Measurements from ENCODE around the gene TRIM51. TPM values are rescaled to one million over a fixed set of nuclear protein-coding genes. Genes with fewer than 3 reads are reported as not detected.

Gene TRIM51
- total RNA-seq, 4 donors from 2014 or later: not detected

DNA sequence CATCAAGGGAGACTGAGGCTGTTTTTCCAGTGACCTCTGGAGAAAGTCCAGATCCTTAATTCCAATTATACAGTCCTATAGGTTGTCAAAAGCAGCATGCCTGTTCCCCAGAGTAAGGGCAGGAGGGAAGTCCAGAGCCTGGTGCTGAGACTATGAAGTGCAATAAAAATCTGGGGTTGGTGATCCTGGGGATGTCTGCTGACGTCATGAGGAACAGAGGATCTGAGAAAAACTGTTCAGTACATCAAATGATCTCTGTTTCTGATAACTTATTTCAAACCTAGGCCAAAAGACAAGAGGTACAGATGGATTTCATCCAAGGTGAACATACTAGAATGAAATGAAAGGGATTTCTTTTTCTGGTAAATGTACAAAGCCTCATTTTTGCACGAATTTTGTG, 19.2 kb downstream of the TRIM51 start:
- Histone ChIP-seq H3K27me3 (no peaks in the 10 kb centered on the region), H3K4me3 (no peak overlapping the region), H3K9me3 (no peaks in the 10 kb centered on the region), H3K36me3 (no peaks in the 10 kb centered on the region), H3K27ac (no peak overlapping the region), H3K4me1 (no peaks in the 10 kb centered on the region)
- in situ Hi-C loops (cut with MboI; ENCODE audit: low sequenced_read_pairs in 4 of 4) (no loop called here), intact Hi-C loops (cut with DNase I; ENCODE audit: low total_unique reads) (no loop called here)
- DNase-seq: no peak
- ATAC-seq: no peak
- TF ChIP-seq, protein P1, sequence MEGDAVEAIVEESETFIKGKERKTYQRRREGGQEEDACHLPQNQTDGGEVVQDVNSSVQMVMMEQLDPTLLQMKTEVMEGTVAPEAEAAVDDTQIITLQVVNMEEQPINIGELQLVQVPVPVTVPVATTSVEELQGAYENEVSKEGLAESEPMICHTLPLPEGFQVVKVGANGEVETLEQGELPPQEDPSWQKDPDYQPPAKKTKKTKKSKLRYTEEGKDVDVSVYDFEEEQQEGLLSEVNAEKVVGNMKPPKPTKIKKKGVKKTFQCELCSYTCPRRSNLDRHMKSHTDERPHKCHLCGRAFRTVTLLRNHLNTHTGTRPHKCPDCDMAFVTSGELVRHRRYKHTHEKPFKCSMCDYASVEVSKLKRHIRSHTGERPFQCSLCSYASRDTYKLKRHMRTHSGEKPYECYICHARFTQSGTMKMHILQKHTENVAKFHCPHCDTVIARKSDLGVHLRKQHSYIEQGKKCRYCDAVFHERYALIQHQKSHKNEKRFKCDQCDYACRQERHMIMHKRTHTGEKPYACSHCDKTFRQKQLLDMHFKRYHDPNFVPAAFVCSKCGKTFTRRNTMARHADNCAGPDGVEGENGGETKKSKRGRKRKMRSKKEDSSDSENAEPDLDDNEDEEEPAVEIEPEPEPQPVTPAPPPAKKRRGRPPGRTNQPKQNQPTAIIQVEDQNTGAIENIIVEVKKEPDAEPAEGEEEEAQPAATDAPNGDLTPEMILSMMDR (IDR thresholded peaks at IDR 0.05 in 4 of 5, conservative IDR thresholded peaks at IDR 0.05 in 1 of 5): no peak

DNA sequence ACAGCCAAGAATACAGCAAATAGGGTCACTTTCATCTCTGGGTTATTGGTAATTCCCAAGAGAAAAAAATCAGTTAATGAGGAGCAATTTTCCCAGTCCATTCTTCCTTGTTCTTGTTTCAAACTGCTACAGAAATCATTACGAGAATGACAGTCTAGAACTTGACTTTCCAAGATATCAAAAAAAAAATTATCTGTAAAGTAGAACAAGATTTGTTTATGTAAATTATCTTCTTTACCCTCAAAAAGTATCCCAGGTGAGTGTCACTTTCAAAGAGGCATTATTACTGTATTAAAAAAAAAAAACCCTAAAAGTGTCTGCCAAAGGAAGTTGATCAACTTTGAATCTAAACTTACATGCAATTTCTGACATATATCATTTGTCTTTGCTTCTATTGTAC, 31.4 kb downstream of the TRIM51 start, which contains the start of gene OR5W2:
TSS of gene OR5W2 (minus strand) at position 101 of the 400 bp plus-strand sequence. CDS start at position 101, 0 bp downstream.
- no peak for ATAC-seq
- TF ChIP-seq, protein P1 (IDR thresholded peaks at IDR 0.05 in 4 of 5, conservative IDR thresholded peaks at IDR 0.05 in 1 of 5): no peak
- TF ChIP-seq POLR2A (IDR thresholded peaks at IDR 0.05): no peak
- no peak for DNase-seq
- Histone ChIP-seq H3K27me3 (no peaks in the 10 kb centered on the region), H3K4me1 (no peaks in the 10 kb centered on the region), H3K9me3 (no peaks in the 10 kb centered on the region), H3K36me3 (no peaks in the 10 kb centered on the region), H3K4me3 (no peak within 1 kb of the TSS), H3K27ac (no peak within 1 kb of the TSS)
- in situ Hi-C loops (cut with MboI; ENCODE audit: low sequenced_read_pairs in 4 of 4): no loop called here
- intact Hi-C loops (cut with DNase I; ENCODE audit: low total_unique reads): no loop called here

DNA sequence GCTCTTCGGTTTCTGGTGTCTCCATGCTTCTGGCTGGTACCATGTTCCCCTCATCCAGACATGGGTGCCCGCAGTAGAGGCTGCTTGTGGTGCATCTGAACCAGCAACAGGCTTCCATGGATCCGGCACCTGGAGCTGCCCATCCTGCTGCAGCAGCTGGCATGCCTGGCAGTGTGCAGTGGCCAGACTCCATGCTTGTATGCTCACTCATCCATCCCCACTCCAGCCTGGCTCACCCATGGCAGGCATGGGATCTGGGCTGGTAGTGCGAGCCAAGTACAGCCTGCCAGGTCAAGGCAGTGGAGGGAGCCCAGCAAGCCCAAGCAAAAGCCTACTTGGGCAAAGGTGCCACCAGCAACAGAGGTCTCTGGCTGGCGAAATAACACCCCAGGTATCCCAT, 37.4 kb downstream of the TRIM51 start:
- Histone ChIP-seq H3K9me3 (no peaks in the 10 kb centered on the region), H3K36me3 (no peaks in the 10 kb centered on the region), H3K4me3 (no peak overlapping the region), H3K27ac (no peak overlapping the region), H3K27me3 (no peaks in the 10 kb centered on the region), H3K4me1 (no peaks in the 10 kb centered on the region)
- TF ChIP-seq, protein P1 (IDR thresholded peaks at IDR 0.05 in 4 of 5, conservative IDR thresholded peaks at IDR 0.05 in 1 of 5): no peak
- TF ChIP-seq POLR2A (IDR thresholded peaks at IDR 0.05): no peak
- DNase-seq (no peak), ATAC-seq (no peak)
- intact Hi-C loops (cut with DNase I; ENCODE audit: low total_unique reads) (no loop called here), in situ Hi-C loops (cut with MboI; ENCODE audit: low sequenced_read_pairs in 4 of 4) (no loop called here)

DNA sequence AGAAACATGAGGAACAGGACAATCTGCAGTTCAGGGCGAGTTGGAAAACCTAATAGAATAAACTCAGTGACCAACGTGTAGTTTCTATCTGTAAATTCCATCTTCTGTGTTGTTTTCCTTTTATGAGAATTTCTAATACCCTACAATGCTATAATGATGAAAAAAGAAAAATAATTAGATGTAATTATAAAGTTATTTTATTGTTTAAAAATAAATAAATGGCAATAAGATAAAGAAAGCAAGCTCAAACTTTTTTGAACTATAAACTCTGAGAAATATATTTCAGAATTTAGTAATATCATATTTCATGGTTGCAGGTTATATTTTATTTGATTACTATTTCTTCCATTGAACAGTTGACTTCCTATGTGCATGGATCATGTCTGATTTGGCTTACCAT, 53.2 kb downstream of the TRIM51 start, which contains the start of gene OR5I1:
TSS of gene OR5I1 (minus strand) at position 101 of the 400 bp plus-strand sequence. CDS start at position 101, 0 bp downstream.
- Histone ChIP-seq H3K4me1 (no peaks in the 10 kb centered on the region), H3K9me3 (no peaks in the 10 kb centered on the region), H3K4me3 (no peak within 1 kb of the TSS), H3K36me3 (no peaks in the 10 kb centered on the region), H3K27me3 (no peaks in the 10 kb centered on the region), H3K27ac (no peak within 1 kb of the TSS)
- in situ Hi-C loops (cut with MboI; ENCODE audit: low sequenced_read_pairs in 4 of 4): loop anchor here in 1 of 4 donors (25.0 kb wide), 1 partner anchor 851 kb away; no protein-coding TSS in a partner anchor
- ATAC-seq (no peak), DNase-seq (no peak)
- TF ChIP-seq, protein P1 (IDR thresholded peaks at IDR 0.05 in 4 of 5, conservative IDR thresholded peaks at IDR 0.05 in 1 of 5): no peak
- no peak for TF ChIP-seq POLR2A (IDR thresholded peaks at IDR 0.05)
- intact Hi-C loops (cut with DNase I; ENCODE audit: low total_unique reads): no loop called here

Other genes with a start within 250 kb of the TRIM51 start
- gene OR4P4, start 248.2 kb upstream of the TRIM51 start, total RNA-seq: not detected
- gene OR4S2, start 235.0 kb upstream of the TRIM51 start, total RNA-seq: not detected
- gene OR4C6, start 221.1 kb upstream of the TRIM51 start, total RNA-seq: not detected
- not detected for gene OR5D13, start 109.9 kb upstream of the TRIM51 start, total RNA-seq
- gene OR5D14, start 87.7 kb upstream of the TRIM51 start, total RNA-seq: not detected
- not detected for gene OR5L1, start 71.9 kb upstream of the TRIM51 start, total RNA-seq
- not detected for gene OR5D18, start 63.7 kb upstream of the TRIM51 start, total RNA-seq
- gene OR5L2, start 56.1 kb upstream of the TRIM51 start, total RNA-seq: not detected
- not detected for gene OR5D16, start 44.5 kb upstream of the TRIM51 start, total RNA-seq
- gene OR5W2, start 31.3 kb downstream of the TRIM51 start, total RNA-seq: not detected
- gene OR5I1, start 53.1 kb downstream of the TRIM51 start, total RNA-seq: not detected
- gene OR10AG1, start 86.6 kb downstream of the TRIM51 start, total RNA-seq: not detected
- gene OR5F1, start 111.3 kb downstream of the TRIM51 start, total RNA-seq: not detected
- gene OR5AS1, start 144.4 kb downstream of the TRIM51 start, total RNA-seq: not detected
- gene OR8I2, start 210.0 kb downstream of the TRIM51 start, total RNA-seq: not detected
- gene OR8H2, start 220.4 kb downstream of the TRIM51 start, total RNA-seq: not detected
- not detected for gene OR8H3, start 239.1 kb downstream of the TRIM51 start, total RNA-seq